ENCODE results near the gene PPP1R37. TPM values are rescaled to one million over a fixed set of nuclear protein-coding genes. Genes with fewer than 3 reads are reported as not detected.

Gene PPP1R37
- polyA plus RNA-seq, 12 donors: 15.0 to 43.3 (median 20.3) TPM; not detected in 1

GRCh38 chr19:45135176-45135885 is 42.4 kb downstream of the PPP1R37 start:
- DNase-seq: no peak

- DNase-seq: no peak
These were observed 43.7 kb downstream of the PPP1R37 start for GRCh38 chr19:45136507-45137178.

- peak; percentile 52 for DNase-seq
These were observed 44.3 kb downstream of the PPP1R37 start for GRCh38 chr19:45137179-45137761.

DNA sequence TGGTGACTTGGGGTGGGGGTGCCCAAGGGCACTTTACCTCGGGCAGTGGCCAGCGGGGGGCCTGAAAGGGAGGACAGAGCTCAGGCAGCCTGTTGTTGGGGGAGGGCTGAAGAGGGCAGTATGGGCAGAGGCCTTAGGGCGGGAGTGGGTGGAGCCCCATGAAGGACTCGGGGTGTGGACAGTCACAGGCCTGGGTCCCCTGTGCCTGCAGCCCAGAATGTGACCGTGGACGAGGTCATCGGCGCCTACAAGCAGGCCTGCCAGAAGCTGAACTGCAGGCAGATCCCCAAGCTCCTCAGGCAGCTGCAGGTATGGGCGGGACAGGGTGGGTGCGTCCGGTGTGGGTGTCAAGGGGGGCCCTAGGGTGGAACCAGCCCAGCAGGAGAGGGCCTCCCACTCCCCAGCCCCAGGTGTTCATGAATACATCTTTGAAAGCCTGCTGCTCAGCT is 45.3 kb downstream of the PPP1R37 start:
- DNase-seq: no peak

GRCh38 chr19:45139286-45140143 is 46.5 kb downstream of the PPP1R37 start:
- DNase-seq: no peak

- no peak for DNase-seq
These were observed 47.1 kb downstream of the PPP1R37 start for GRCh38 chr19:45140144-45140503.

DNA sequence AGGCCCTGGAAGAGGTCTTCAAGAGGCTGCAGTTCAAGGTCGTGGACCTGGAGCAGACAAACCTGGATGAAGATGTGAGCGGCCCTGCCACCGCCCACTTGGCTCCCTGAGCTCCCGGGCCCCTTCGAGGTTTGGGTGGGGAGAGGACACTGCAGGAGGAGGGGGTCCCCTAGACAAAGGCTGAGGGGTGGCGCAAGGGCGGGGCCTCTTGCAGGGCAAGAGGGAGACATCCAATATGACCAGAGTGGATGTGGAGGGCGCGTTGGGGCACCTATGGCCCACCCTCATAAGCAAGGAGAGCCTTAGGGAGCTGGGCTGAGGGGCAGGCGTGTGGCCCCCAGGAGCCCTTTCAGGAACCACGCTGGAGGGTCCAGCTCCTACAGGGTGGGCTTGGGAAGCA is 47.6 kb downstream of the PPP1R37 start:
- DNase-seq: no peak

DNA sequence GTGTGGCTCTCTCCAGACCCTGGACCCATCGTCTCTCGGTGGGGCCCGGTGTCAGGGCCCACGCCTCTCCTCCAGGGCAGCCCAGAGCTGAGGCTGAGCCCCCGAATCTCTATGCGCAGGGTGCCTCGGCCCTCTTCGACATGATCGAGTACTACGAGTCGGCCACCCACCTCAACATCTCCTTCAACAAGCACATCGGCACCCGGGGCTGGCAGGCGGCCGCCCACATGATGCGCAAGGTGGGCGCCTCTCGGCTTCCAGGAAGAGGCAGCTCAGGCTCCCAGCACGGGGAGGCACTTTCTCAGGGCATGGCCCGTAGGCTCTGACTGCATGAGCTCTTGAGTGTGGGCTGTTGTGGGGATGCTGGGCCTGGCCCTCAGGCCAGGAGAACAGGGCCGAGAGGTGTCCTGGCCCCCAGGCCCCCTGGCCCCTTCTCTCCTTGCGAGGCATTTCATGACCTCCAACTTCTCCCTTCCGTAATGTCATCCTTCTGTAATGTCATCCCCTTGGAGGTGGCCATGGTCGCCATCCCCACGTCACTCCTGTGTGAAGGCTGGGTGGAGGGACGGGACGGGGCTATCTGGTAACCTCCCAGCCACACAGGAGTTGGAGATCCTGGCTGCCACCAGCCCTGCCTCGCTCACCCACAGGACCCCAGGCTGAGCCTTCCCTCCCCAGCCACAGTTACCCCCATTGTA is 48.4 kb downstream of the PPP1R37 start:
- DNase-seq: no peak

DNA sequence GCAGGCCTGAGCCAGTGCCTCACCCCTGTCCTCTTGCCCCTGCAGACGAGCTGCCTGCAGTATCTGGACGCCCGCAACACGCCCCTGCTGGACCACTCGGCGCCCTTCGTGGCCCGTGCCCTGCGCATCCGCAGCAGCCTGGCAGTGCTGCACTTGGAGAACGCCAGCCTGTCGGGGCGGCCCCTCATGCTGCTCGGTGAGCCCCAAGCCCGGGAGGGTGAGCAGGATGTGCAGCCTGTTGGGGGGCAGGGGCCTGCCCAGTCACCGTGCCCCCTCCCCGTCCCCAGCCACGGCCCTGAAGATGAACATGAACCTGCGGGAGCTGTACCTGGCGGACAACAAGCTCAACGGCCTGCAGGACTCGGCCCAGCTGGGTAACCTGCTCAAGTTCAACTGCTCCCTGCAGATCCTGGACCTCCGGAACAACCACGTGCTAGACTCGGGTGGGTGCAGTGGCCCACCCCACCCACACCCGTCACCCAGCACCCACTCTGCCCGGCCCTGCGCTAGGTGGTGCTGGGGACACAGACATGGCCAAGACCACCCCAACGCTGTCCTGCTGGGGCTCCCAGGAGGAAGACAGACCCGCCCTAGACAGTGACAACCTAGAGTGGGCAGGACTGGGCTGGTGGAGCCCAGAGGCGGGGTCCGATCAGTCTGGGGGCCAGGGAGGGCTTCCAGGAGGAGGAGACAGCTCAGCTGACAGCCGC is 49.2 kb downstream of the PPP1R37 start:
- no peak for DNase-seq

GRCh38 chr19:45142726-45143110 is 49.7 kb downstream of the PPP1R37 start:
- no peak for DNase-seq

DNA sequence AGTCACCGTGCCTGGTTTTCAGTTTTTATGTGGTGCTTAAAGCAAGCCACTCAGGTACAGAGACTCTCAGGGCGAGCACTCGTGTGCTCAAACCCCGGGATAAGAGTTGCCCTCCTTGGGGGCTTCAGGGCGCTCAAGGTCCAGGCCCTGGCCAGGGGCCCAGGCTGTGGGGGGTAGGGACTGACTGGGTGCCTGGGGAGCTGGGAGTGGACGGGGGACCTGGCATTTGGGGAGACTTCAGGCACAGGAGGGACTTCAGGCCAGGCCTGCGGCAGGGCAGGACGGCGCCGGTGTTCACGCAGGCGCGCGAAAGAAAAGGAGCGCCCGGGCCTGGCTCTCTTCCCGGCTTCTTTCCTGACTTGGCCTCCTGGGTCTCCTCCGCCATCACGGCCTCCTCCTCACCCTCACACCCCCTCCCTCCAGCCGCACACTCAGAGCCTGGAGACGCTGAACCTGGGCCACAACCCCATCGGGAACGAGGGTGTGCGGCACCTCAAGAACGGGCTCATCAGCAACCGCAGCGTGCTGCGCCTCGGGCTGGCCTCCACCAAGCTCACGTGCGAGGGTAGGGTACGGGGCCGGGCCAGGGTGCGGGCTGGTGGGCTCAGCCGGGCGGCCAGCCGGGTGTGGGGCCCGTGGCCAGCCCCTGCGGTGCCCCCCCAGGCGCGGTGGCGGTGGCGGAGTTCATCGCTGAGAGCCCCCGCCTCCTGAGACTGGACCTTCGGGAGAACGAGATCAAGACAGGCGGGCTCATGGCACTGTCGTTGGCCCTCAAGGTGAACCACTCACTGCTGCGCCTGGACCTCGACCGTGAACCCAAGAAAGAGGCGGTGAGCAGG is 51.7 kb downstream of the PPP1R37 start:
- no peak for DNase-seq

- no peak for DNase-seq
These were observed 52.6 kb downstream of the PPP1R37 start for GRCh38 chr19:45145270-45146189.

GRCh38 chr19:45146251-45146650 is 53.3 kb downstream of the PPP1R37 start:
- DNase-seq: no peak

DNA sequence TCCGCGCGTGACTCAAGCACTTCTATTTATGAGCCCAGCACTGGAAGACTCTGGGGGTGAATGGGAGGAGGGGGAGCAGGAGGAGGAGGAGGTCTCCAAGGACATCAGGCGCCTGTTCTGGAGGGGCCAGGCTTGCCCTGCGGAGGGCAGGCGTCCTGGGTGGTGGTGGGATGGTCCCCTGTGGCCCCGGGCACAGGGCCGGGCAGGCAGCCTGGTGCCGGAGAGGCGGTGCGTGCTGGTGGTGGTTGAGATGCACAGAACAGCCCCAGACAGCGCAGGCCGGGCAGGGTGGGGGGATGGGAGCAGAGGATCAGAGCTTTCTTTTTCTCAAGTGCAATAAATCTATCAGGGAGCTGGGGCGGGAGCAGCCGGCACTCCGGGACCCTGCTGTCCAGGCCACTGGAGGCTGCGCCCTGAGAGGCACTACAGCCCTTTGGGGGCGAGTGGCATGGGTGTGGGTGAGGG is 53.8 kb downstream of the PPP1R37 start:
- DNase-seq: no peak

- DNase-seq: no peak
These were observed 55.1 kb downstream of the PPP1R37 start for GRCh38 chr19:45147835-45148676.

GRCh38 chr19:45149129-45149528 is 56.1 kb downstream of the PPP1R37 start:
- no peak for DNase-seq

DNA sequence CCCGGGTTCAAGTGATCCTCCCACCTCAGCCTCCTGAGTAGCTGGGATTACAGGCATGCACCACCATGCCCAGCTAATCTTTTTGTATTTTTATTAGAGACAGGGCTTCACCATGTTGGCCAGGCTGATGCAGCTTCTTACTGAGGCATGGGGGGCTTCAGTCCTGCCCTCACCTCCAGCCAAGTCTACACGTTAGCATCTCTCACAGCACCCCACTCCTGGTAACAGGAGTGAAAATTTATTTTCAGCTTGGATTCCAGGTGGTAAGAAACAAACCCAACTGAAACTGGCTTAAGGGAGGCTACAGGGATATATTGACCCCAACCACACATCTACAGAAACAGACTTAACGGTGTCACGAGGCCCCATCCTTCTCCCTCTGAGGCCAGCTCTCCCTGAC is 57.2 kb downstream of the PPP1R37 start:
- DNase-seq: no peak

Measured in muscle of arm (tissue), 12 donors.